HG02938 (cell line): Measurements from ENCODE around the gene FAM227A.

Experiments
- ATAC-seq: cut with Tn5 transposase; IDR thresholded peaks from one replicate; pipeline ENCODE4 v1.9.1; 2021; ENCODE audit warnings: mild to moderate bottlenecking, moderate library complexity; ENCODE audit not compliant: unreplicated experiment

The FAM227A gene

GRCh38 chr22:38656256-38657044 is at the start of gene FAM227A, which contains the start of gene CBY1:
FAM227A (minus strand) TSS chr22:38656392; CDS start chr22:38650168, 6,224 bp downstream.
CBY1 (plus strand) TSS chr22:38656638; CDS start chr22:38668055, 11,417 bp downstream.
- peak; percentile 79 for ATAC-seq

- peak; percentile 72 for ATAC-seq
These were observed 49.3 kb upstream of the FAM227A start, which contains the start of gene GTPBP1 for GRCh38 chr22:38705235-38706100. GTPBP1 (plus strand) TSS chr22:38705944; CDS start chr22:38705956, 12 bp downstream.

- no peak for ATAC-seq
These were observed 48.6 kb upstream of the FAM227A start for GRCh38 chr22:38704654-38705234.

- peak; percentile 18 for ATAC-seq
These were observed 44.8 kb upstream of the FAM227A start, which contains the start of gene JOSD1 for GRCh38 chr22:38700789-38701628. JOSD1 (minus strand) TSS chr22:38700943; CDS start chr22:38699987, 956 bp downstream.

GRCh38 chr22:38700270-38700788 is 44.1 kb upstream of the FAM227A start:
- peak; percentile 5 for ATAC-seq

- no peak for ATAC-seq
These were observed 43.6 kb upstream of the FAM227A start for GRCh38 chr22:38699784-38700183.

GRCh38 chr22:38699143-38699542 is 43.0 kb upstream of the FAM227A start:
- no peak for ATAC-seq

GRCh38 chr22:38698407-38699094 is 42.4 kb upstream of the FAM227A start:
- ATAC-seq = no peak

- ATAC-seq = no peak
These were observed 41.4 kb upstream of the FAM227A start for GRCh38 chr22:38697425-38698089.

GRCh38 chr22:38696606-38697424 is 40.6 kb upstream of the FAM227A start:
- ATAC-seq = no peak

GRCh38 chr22:38694940-38695339 is 38.7 kb upstream of the FAM227A start:
- no peak for ATAC-seq

- no peak for ATAC-seq
These were observed 37.9 kb upstream of the FAM227A start for GRCh38 chr22:38694049-38694448.

GRCh38 chr22:38689651-38690050 is 33.5 kb upstream of the FAM227A start:
- ATAC-seq = no peak

- ATAC-seq = no peak
These were observed 29.6 kb upstream of the FAM227A start for GRCh38 chr22:38685761-38686160.

- ATAC-seq = no peak
These were observed 28.7 kb upstream of the FAM227A start for GRCh38 chr22:38684895-38685294.

- peak; percentile 73 for ATAC-seq
These were observed 25.6 kb upstream of the FAM227A start, which contains the start of gene TOMM22 for GRCh38 chr22:38681582-38682335. TOMM22 (plus strand) TSS chr22:38681957; CDS start chr22:38681979, 22 bp downstream.

GRCh38 chr22:38675833-38676232 is 19.6 kb upstream of the FAM227A start:
- ATAC-seq = no peak
